Activated CD4-positive, alpha-beta memory T cell treated with anti-CD3 and anti-CD28 coated beads, Interleukin-2, amount 10 ng/mL, durations not matched to agents 7 days and 5 days (primary cell): Measurements from ENCODE around the gene ZNF763. TPM values are rescaled to one million over a fixed set of nuclear protein-coding genes. Genes with fewer than 3 reads are reported as not detected.

Experiments
- total RNA-seq, 2 experiments: library from RNA; stranded (reverse); gene quantifications; one replicate each; pipeline ENCODE4 v1.2.3, GENCODE V29; 2021

Gene ZNF763
- total RNA-seq, 2 experiments from 2014 or later, result 1.4 to 2.2 TPM

Other genes with a start within 250 kb of the ZNF763 start
- gene ZNF823, start 226.1 kb upstream of the ZNF763 start, total RNA-seq, result 1 to 10 TPM; 4.0 to 4.9 TPM
- 1 to 10 TPM; 8.3 to 8.9 TPM for gene ZNF441, start 198.0 kb upstream of the ZNF763 start, total RNA-seq
- under 1 TPM; 0.80 to 0.98 TPM for gene ZNF491, start 166.5 kb upstream of the ZNF763 start, total RNA-seq
- 10 to 100 TPM; 11.9 to 14.7 TPM for gene ZNF440, start 150.8 kb upstream of the ZNF763 start, total RNA-seq
- 1 to 10 TPM; 3.0 to 3.3 TPM for gene ZNF439, start 116.3 kb upstream of the ZNF763 start, total RNA-seq
- gene ZNF69, start 77.3 kb upstream of the ZNF763 start, total RNA-seq, result 1 to 10 TPM; 2.3 to 2.7 TPM
- 10 to 100 TPM; 19.1 to 20.4 TPM for gene ZNF700, start 39.9 kb upstream of the ZNF763 start, total RNA-seq
- gene ZNF433, start 70.6 kb downstream of the ZNF763 start, total RNA-seq, result under 1 TPM in 1 of 2 experiments, not detected in 1; 0.25 TPM
- gene ZNF878, start 87.9 kb downstream of the ZNF763 start, total RNA-seq, result under 1 TPM; 0.15 to 0.28 TPM
- 1 to 10 TPM; 1.4 to 1.6 TPM for gene ZNF844, start 99.7 kb downstream of the ZNF763 start, total RNA-seq
- gene ZNF20, start 175.3 kb downstream of the ZNF763 start, total RNA-seq, result 1 to 10 TPM; 5.3 to 5.8 TPM
- gene ZNF625, start 191.7 kb downstream of the ZNF763 start, total RNA-seq, result 1 to 10 TPM; 2.7 to 3.8 TPM
- 10 to 100 TPM; 11.0 TPM for gene ZNF136, start 198.1 kb downstream of the ZNF763 start, total RNA-seq